ENCODE data around the gene FST. TPM values are rescaled to one million over a fixed set of nuclear protein-coding genes. Genes with fewer than 3 reads are reported as not detected.

Gene FST
- total RNA-seq (2021; fragmentation: NEBNext Ultra II Directional; extraction: Animal tissue kit (Norgen Biotek cat#: 25700)): 16.6 and 16.8 TPM in 2 replicates
- 9.8 and 17.5 TPM in 2 replicates for polyA plus RNA-seq (2011; rRNA removed)
- 17.9 TPM for polyA plus RNA-seq (2011; cell fraction: cytosol; rRNA removed)
- 17.6 TPM for polyA plus RNA-seq (2011; cell fraction: nucleus; rRNA removed)
- polyA plus RNA-seq (2012, experiment 1 of 2): 26.7 to 35.3 TPM (median 28.8 TPM) in 4 replicates
- 11.1 TPM for polyA plus RNA-seq (2012, experiment 2 of 2)
- 15.6 TPM for polyA plus RNA-seq (2013, experiment 1 of 2)
- polyA plus RNA-seq (2013, experiment 2 of 2): 16.6 TPM
- 9.3 and 13.6 TPM in 2 replicates for polyA minus RNA-seq (2011; rRNA and poly(A)+ RNA removed)
- 9.1 TPM for polyA minus RNA-seq (2011; cell fraction: cytosol; rRNA and poly(A)+ RNA removed)
- polyA minus RNA-seq (2011; cell fraction: nucleus; rRNA and poly(A)+ RNA removed): 9.8 TPM
- long read RNA-seq, experiment 1, partial matches to known transcripts: 9 of 16 reads
- long read RNA-seq, experiment 1, other reads (novel, unspliced or antisense): 4 of 16 reads
- long read RNA-seq, experiment 2, partial matches to known transcripts: 3 of 6 reads
- long read RNA-seq, experiment 2, other reads (novel, unspliced or antisense): 3 of 6 reads

- Histone ChIP-seq H2BK120ac (replicated peaks; ENCODE audit: low read depth, low read length) (peak within 1 kb of the TSS; percentile 67), H3K4ac (replicated peaks; ENCODE audit: insufficient read length, low read depth, low read length) (peak within 1 kb of the TSS; percentile 88), H3K56ac (replicated peaks; ENCODE audit: insufficient read length, low read depth, low read length) (peak within 1 kb of the TSS; percentile 56), H2AK5ac (ENCODE audit: low read depth, low read length) (no peak within 1 kb of the TSS), H4K91ac (replicated peaks; ENCODE audit: insufficient read length, low read length) (peak within 1 kb of the TSS; percentile 96), H2BK15ac (ENCODE audit: low read length) (peak within 1 kb of the TSS; percentile 92; the same call in 1 of the 2 replicates), H3K14ac (ENCODE audit: insufficient read length) (no peak within 1 kb of the TSS), H3K36me3 (ENCODE audit: control insufficient read depth in 2 of 4, insufficient read depth in 4 of 4, low read length in 3 of 4) (peaks cover 16 to 26% (median 18%) of the 10 kb centered on the region in 4 experiments), H3K27ac (ENCODE audit: low read depth, low read length) (no peak within 1 kb of the TSS), H3K18ac (ENCODE audit: extremely low read depth, low read length) (peak within 1 kb of the TSS; percentile 91), H2BK12ac (ENCODE audit: low read depth, low read length) (peak within 1 kb of the TSS; percentile 92; the same call in 1 of the 2 replicates), H4K8ac (ENCODE audit: extremely low read depth, insufficient read depth, low read length) (peak within 1 kb of the TSS; percentile 74), H3K9me3 (ENCODE audit: insufficient read depth in 2 of 2, low read depth in 1 of 2, low read length in 1 of 2) (no peaks in the 10 kb centered on the region), H3K4me3 (ENCODE audit: extremely low read depth in 1 of 4, insufficient read depth in 2 of 4, low read depth in 3 of 4, low read length in 4 of 4) (peak within 1 kb of the TSS; percentile 78 to 88 (median 80)), H4K20me1 (replicated peaks in 1 of 2; ENCODE audit: control insufficient read depth in 1 of 2, insufficient read depth in 2 of 2, low read length in 2 of 2) (no peaks in the 10 kb centered on the region), H2BK5ac (ENCODE audit: low read depth, low read length) (peak within 1 kb of the TSS; percentile 39; the same call in 1 of the 2 replicates), H2AFZ (ENCODE audit: low read length) (peak within 1 kb of the TSS; percentile 63; the same call in 1 of the 2 replicates), H3K4me1 (replicated peaks in 1 of 4; ENCODE audit: control insufficient read depth in 3 of 4, insufficient read depth in 4 of 4, low read length in 3 of 4) (peaks cover 0 to 4% (median 1%) of the 10 kb centered on the region in 4 experiments; a peak in 5 of 7 replicates), H3K27me3 (replicated peaks in 1 of 4; ENCODE audit: control insufficient read depth in 3 of 4, extremely low read depth in 1 of 4, insufficient read depth in 3 of 4, low read length in 3 of 4) (no peaks in the 10 kb centered on the region), H3K23me2 (ENCODE audit: low read depth, low read length) (peaks cover 24% of the 10 kb centered on the region), H3K23ac (ENCODE audit: insufficient read length) (no peak within 1 kb of the TSS), H3K79me1 (ENCODE audit: low read depth, low read length) (peaks cover 2% of the 10 kb centered on the region), H4K5ac (ENCODE audit: insufficient read length, low read depth, low read length) (peak within 1 kb of the TSS; percentile 39), H2BK20ac (ENCODE audit: low read length) (peak within 1 kb of the TSS; percentile 48; the same call in 1 of the 2 replicates), H3K79me2 (ENCODE audit: control insufficient read depth in 1 of 2, insufficient read depth in 2 of 2, low read length in 2 of 2) (peaks cover 0 to 16% of the 10 kb centered on the region in 2 experiments; a peak in 2 of 4 replicates), H3K4me2 (ENCODE audit: insufficient read depth in 1 of 2, low read depth in 2 of 2, low read length in 2 of 2) (peak within 1 kb of the TSS; percentile 66 to 92), H3K9ac (replicated peaks in 1 of 4; ENCODE audit: extremely low read depth in 1 of 4, low read depth in 3 of 4, low read length in 3 of 4) (peak within 1 kb of the TSS; percentile 32 to 76 (median 58))
- TF ChIP-seq KDM4A (IDR thresholded peaks at IDR 0.05; ENCODE audit: low read depth, low read length, severe bottlenecking) (peak; percentile 85), SIN3A (conservative IDR thresholded peaks at IDR 0.05 in 1 of 2, IDR thresholded peaks at IDR 0.05 in 1 of 2; ENCODE audit: low read depth in 1 of 2, low read length in 2 of 2) (0 out of 4 replicates have a peak, but pooled peaks of 1 of the 2 experiments have one; percentile 37), RAD21 (IDR thresholded peaks at IDR 0.05 in 1 of 2, conservative IDR thresholded peaks at IDR 0.05 in 1 of 2; ENCODE audit: low read depth in 2 of 2, low read length in 2 of 2) (peak in 1 of 2 experiments; percentile 10; a peak in 1 of 4 replicates), CBX5 (IDR thresholded peaks at IDR 0.05; ENCODE audit: low read depth, low read length) (no peak), ASH2L (IDR thresholded peaks at IDR 0.05; ENCODE audit: low read length) (peak; percentile 40), GTF2F1 (IDR thresholded peaks at IDR 0.05; ENCODE audit: borderline replicate concordance, low read depth, low read length) (no peak), CREB1 (IDR thresholded peaks at IDR 0.05) (peak; percentile 71)
- 5% methylated on average over 35 of the region's 64 CpGs; no CpG with 5 or more reads in 1 of the 2 experiments for WGBS, 2 experiments (ENCODE audit: extremely low coverage in 1 of 2, insufficient coverage in 1 of 2, insufficient read length in 1 of 2, insufficient replicate concordance in 2 of 2, low coverage in 1 of 2, low lambda C conversion rate in 2 of 2, missing lambda C conversion rate in 1 of 2)
- ChIA-PET POLR2A (ENCODE audit: partially characterized antibody) (interaction anchor here (0.7 kb wide), 1 partner anchor 596 kb away, joined by 3 read pairs; no protein-coding TSS in a partner anchor), CTCF (ENCODE audit: partially characterized antibody) (interaction anchor here (0.5 to 1.2 kb wide), 3 partner anchors 67 to 433 kb away, joined by 3 read pairs; no protein-coding TSS in a partner anchor)
- FAIRE-seq: no peak
- peak in 1 of 2 experiments; percentile 78 for DNase-seq (ENCODE audit: low read depth in 1 of 2, low spot score in 2 of 2)
These were observed at the start of gene FST for GRCh38 chr5:53480416-53481158. FST (plus strand) TSS chr5:53480629; CDS start chr5:53480792, 163 bp downstream.
